ENCODE data around the gene STAT4.

STAT4 gene

GRCh38 chr2:191023235-191023679 is 127.5 kb downstream of the STAT4 start:
- Histone ChIP-seq H4K91ac (ENCODE audit: low read depth, low read length, poor library complexity) (no peak overlapping the region), H2AK5ac (ENCODE audit: low read depth, low read length) (no peak overlapping the region), H3K14ac (ENCODE audit: low read length) (no peak overlapping the region), H3K4ac (ENCODE audit: low read length) (no peak overlapping the region), H3K79me1 (ENCODE audit: low read depth, low read length) (no peaks in the 10 kb centered on the region), H2BK5ac (ENCODE audit: low read length) (no peak overlapping the region), H3K27ac (replicated peaks; ENCODE audit: low read length) (no peak overlapping the region), H3K23ac (ENCODE audit: low read depth, low read length, poor library complexity) (no peak overlapping the region), H3K36me3 (replicated peaks in 1 of 2; ENCODE audit: control insufficient read depth in 2 of 2, insufficient read depth in 2 of 2, low read length in 2 of 2) (no peaks in the 10 kb centered on the region), H3K4me3 (ENCODE audit: low read length in 2 of 2) (no peak overlapping the region), H2AFZ (ENCODE audit: low read length) (no peak overlapping the region), H4K8ac (ENCODE audit: low read depth, low read length) (no peak overlapping the region), H2BK120ac (ENCODE audit: low read depth, low read length) (no peak overlapping the region), H3K9me3 (replicated peaks in 1 of 2; ENCODE audit: control insufficient read depth in 2 of 2, insufficient read depth in 1 of 2, low read depth in 1 of 2, low read length in 2 of 2) (no peaks in the 10 kb centered on the region), H3K18ac (ENCODE audit: low read length) (no peak overlapping the region), H3K27me3 (ENCODE audit: control insufficient read depth in 3 of 3, insufficient read depth in 3 of 3, low read depth in 1 of 3, low read length in 3 of 3) (peaks cover 0 to 2% (median 0%) of the 10 kb centered on the region in 3 experiments), H3K4me1 (ENCODE audit: control insufficient read depth in 2 of 2, insufficient read depth in 1 of 2, low read depth in 1 of 2, low read length in 2 of 2) (peaks cover 4 to 5% of the 10 kb centered on the region in 2 donors), H3K4me2 (ENCODE audit: insufficient read depth, low read length, poor library complexity, severe bottlenecking) (no peak overlapping the region), H2BK15ac (ENCODE audit: low read length) (no peak overlapping the region), H2BK12ac (ENCODE audit: low read length) (no peak overlapping the region), H3K9ac (ENCODE audit: low read depth, low read length, poor library complexity) (no peak overlapping the region)
- no CpG with 5 or more reads among the region's 7 CpGs for WGBS, 2 donors (ENCODE audit: extremely low coverage in 2 of 2, insufficient read length in 2 of 2, insufficient replicate concordance in 1 of 2)
- no peak for DNase-seq (ENCODE audit: low spot score)

- peak overlapping the region; percentile 56 for H4K8ac ChIP-seq (ENCODE audit: low read depth, low read length)
- peak overlapping the region; percentile 93 for H3K9ac ChIP-seq (ENCODE audit: low read depth, low read length, poor library complexity)
- H3K4ac ChIP-seq (ENCODE audit: low read length): no peak overlapping the region
- no peak for DNase-seq (ENCODE audit: low spot score)
- no CpG with 5 or more reads among the region's 14 CpGs for WGBS, 2 donors (ENCODE audit: extremely low coverage in 2 of 2, insufficient read length in 2 of 2, insufficient replicate concordance in 1 of 2)
- H3K9me3 ChIP-seq (replicated peaks in 1 of 2; ENCODE audit: control insufficient read depth in 2 of 2, insufficient read depth in 1 of 2, low read depth in 1 of 2, low read length in 2 of 2): no peaks in the 10 kb centered on the region
- H3K36me3 ChIP-seq (replicated peaks in 1 of 2; ENCODE audit: control insufficient read depth in 2 of 2, insufficient read depth in 2 of 2, low read length in 2 of 2): no peaks in the 10 kb centered on the region
- H3K23ac ChIP-seq (ENCODE audit: low read depth, low read length, poor library complexity): no peak overlapping the region
- no peaks in the 10 kb centered on the region for H3K79me1 ChIP-seq (ENCODE audit: low read depth, low read length)
- peak overlapping the region; percentile 88 for H2AFZ ChIP-seq (ENCODE audit: low read length)
- no peak overlapping the region for H4K91ac ChIP-seq (ENCODE audit: low read depth, low read length, poor library complexity)
- H3K4me1 ChIP-seq (ENCODE audit: control insufficient read depth in 2 of 2, insufficient read depth in 1 of 2, low read depth in 1 of 2, low read length in 2 of 2): peaks cover 4 to 5% of the 10 kb centered on the region in 2 donors
- no peak overlapping the region for H3K14ac ChIP-seq (ENCODE audit: low read length)
- H3K4me3 ChIP-seq (ENCODE audit: low read length in 2 of 2): peak overlapping the region; percentile 70 to 86
- no peak overlapping the region for H3K27ac ChIP-seq (replicated peaks; ENCODE audit: low read length)
- no peak overlapping the region for H2BK12ac ChIP-seq (ENCODE audit: low read length)
- H2BK120ac ChIP-seq (ENCODE audit: low read depth, low read length): no peak overlapping the region
- peak overlapping the region; percentile 79 for H3K4me2 ChIP-seq (ENCODE audit: insufficient read depth, low read length, poor library complexity, severe bottlenecking)
- no peak overlapping the region for H2BK15ac ChIP-seq (ENCODE audit: low read length)
- H3K18ac ChIP-seq (ENCODE audit: low read length): peak overlapping the region; percentile 73
- no peak overlapping the region for H2AK5ac ChIP-seq (ENCODE audit: low read depth, low read length)
- H3K27me3 ChIP-seq (ENCODE audit: control insufficient read depth in 3 of 3, insufficient read depth in 3 of 3, low read depth in 1 of 3, low read length in 3 of 3): peaks cover 0 to 2% (median 0%) of the 10 kb centered on the region in 3 experiments
- H2BK5ac ChIP-seq (ENCODE audit: low read length): peak overlapping the region; percentile 69
These were observed 129.9 kb downstream of the STAT4 start for GRCh38 chr2:191020742-191021381.

GRCh38 chr2:191020221-191020741 is 130.5 kb downstream of the STAT4 start:
- Histone ChIP-seq H3K4me3 (ENCODE audit: low read length in 2 of 2) (peak overlapping the region; percentile 70 to 86), H3K4me1 (ENCODE audit: control insufficient read depth in 2 of 2, insufficient read depth in 1 of 2, low read depth in 1 of 2, low read length in 2 of 2) (peaks cover 4 to 5% of the 10 kb centered on the region in 2 donors), H2BK12ac (ENCODE audit: low read length) (no peak overlapping the region), H2BK15ac (ENCODE audit: low read length) (no peak overlapping the region), H3K4me2 (ENCODE audit: insufficient read depth, low read length, poor library complexity, severe bottlenecking) (peak overlapping the region; percentile 79), H3K79me1 (ENCODE audit: low read depth, low read length) (no peaks in the 10 kb centered on the region), H3K4ac (ENCODE audit: low read length) (no peak overlapping the region), H3K27me3 (ENCODE audit: control insufficient read depth in 3 of 3, insufficient read depth in 3 of 3, low read depth in 1 of 3, low read length in 3 of 3) (peaks cover 0 to 2% (median 0%) of the 10 kb centered on the region in 3 experiments), H3K36me3 (replicated peaks in 1 of 2; ENCODE audit: control insufficient read depth in 2 of 2, insufficient read depth in 2 of 2, low read length in 2 of 2) (no peaks in the 10 kb centered on the region), H3K9ac (ENCODE audit: low read depth, low read length, poor library complexity) (peak overlapping the region; percentile 93), H2AK5ac (ENCODE audit: low read depth, low read length) (no peak overlapping the region), H2BK5ac (ENCODE audit: low read length) (peak overlapping the region; percentile 69), H3K27ac (replicated peaks; ENCODE audit: low read length) (peak overlapping the region; percentile 45), H3K14ac (ENCODE audit: low read length) (peak overlapping the region; percentile 95), H2BK120ac (ENCODE audit: low read depth, low read length) (no peak overlapping the region), H3K9me3 (replicated peaks in 1 of 2; ENCODE audit: control insufficient read depth in 2 of 2, insufficient read depth in 1 of 2, low read depth in 1 of 2, low read length in 2 of 2) (no peaks in the 10 kb centered on the region), H3K23ac (ENCODE audit: low read depth, low read length, poor library complexity) (peak overlapping the region; percentile 99), H4K8ac (ENCODE audit: low read depth, low read length) (peak overlapping the region; percentile 56), H3K18ac (ENCODE audit: low read length) (peak overlapping the region; percentile 91), H4K91ac (ENCODE audit: low read depth, low read length, poor library complexity) (no peak overlapping the region), H2AFZ (ENCODE audit: low read length) (peak overlapping the region; percentile 88)
- WGBS, 2 donors (ENCODE audit: extremely low coverage in 2 of 2, insufficient read length in 2 of 2, insufficient replicate concordance in 1 of 2): no CpG with 5 or more reads among the region's 59 CpGs
- peak; percentile 95 for DNase-seq (ENCODE audit: low spot score)

GRCh38 chr2:191019376-191019775 is 131.4 kb downstream of the STAT4 start:
- WGBS, 2 donors (ENCODE audit: extremely low coverage in 2 of 2, insufficient read length in 2 of 2, insufficient replicate concordance in 1 of 2): no CpG with 5 or more reads among the region's 3 CpGs
- Histone ChIP-seq H3K9ac (ENCODE audit: low read depth, low read length, poor library complexity) (no peak overlapping the region), H3K79me1 (ENCODE audit: low read depth, low read length) (no peaks in the 10 kb centered on the region), H3K27me3 (ENCODE audit: control insufficient read depth in 3 of 3, insufficient read depth in 3 of 3, low read depth in 1 of 3, low read length in 3 of 3) (peaks cover 0 to 6% (median 0%) of the 10 kb centered on the region in 3 experiments), H3K9me3 (replicated peaks in 1 of 2; ENCODE audit: control insufficient read depth in 2 of 2, insufficient read depth in 1 of 2, low read depth in 1 of 2, low read length in 2 of 2) (no peaks in the 10 kb centered on the region), H2AK5ac (ENCODE audit: low read depth, low read length) (no peak overlapping the region), H2AFZ (ENCODE audit: low read length) (no peak overlapping the region), H4K91ac (ENCODE audit: low read depth, low read length, poor library complexity) (no peak overlapping the region), H3K14ac (ENCODE audit: low read length) (no peak overlapping the region), H4K8ac (ENCODE audit: low read depth, low read length) (no peak overlapping the region), H3K4me1 (ENCODE audit: control insufficient read depth in 2 of 2, insufficient read depth in 1 of 2, low read depth in 1 of 2, low read length in 2 of 2) (peaks cover 6 to 9% of the 10 kb centered on the region in 2 donors), H2BK12ac (ENCODE audit: low read length) (no peak overlapping the region), H3K4ac (ENCODE audit: low read length) (no peak overlapping the region), H3K4me3 (ENCODE audit: low read length in 2 of 2) (no peak overlapping the region), H3K4me2 (ENCODE audit: insufficient read depth, low read length, poor library complexity, severe bottlenecking) (no peak overlapping the region), H2BK120ac (ENCODE audit: low read depth, low read length) (no peak overlapping the region), H3K18ac (ENCODE audit: low read length) (no peak overlapping the region), H3K36me3 (replicated peaks in 1 of 2; ENCODE audit: control insufficient read depth in 2 of 2, insufficient read depth in 2 of 2, low read length in 2 of 2) (no peaks in the 10 kb centered on the region), H3K27ac (replicated peaks; ENCODE audit: low read length) (no peak overlapping the region), H2BK5ac (ENCODE audit: low read length) (no peak overlapping the region), H2BK15ac (ENCODE audit: low read length) (no peak overlapping the region), H3K23ac (ENCODE audit: low read depth, low read length, poor library complexity) (no peak overlapping the region)
- DNase-seq (ENCODE audit: low spot score): no peak

All from neuronal stem cell (in vitro differentiated cells).